ENCODE measurements around the gene ITGB2.

- no peak for TF ChIP-seq CTCF (conservative IDR thresholded peaks at IDR 0.05)
- no peak for TF ChIP-seq EZH2 (IDR thresholded peaks at IDR 0.05; ENCODE audit: low read depth)
Measured at GRCh38 chr21:44939532-44940115, 18.9 kb upstream of the ITGB2 start, which contains the start of gene SLX9.
